Transverse colon (tissue), 4 donors: Measurements from ENCODE around the gene PLCZ1. TPM values are rescaled to one million over a fixed set of nuclear protein-coding genes. Genes with fewer than 3 reads are reported as not detected.

Experiments
- DNase-seq: peaks from one replicate; pipeline ENCODE4 v3.0.0-alpha.2; 2019
- H3K27ac ChIP-seq, 4 donors: fragments of 200-600 bp; sonication (generic); 2 replicates each; pipeline ENCODE4 v1.5.1; 2016 to 2018; ENCODE audit warnings: inconsistent platforms in 4 of 4
- H3K27me3 ChIP-seq: fragments of 200-600 bp; sonication (generic); 2 replicates; pipeline ENCODE4 v1.5.1; 2017; ENCODE audit warnings: inconsistent platforms
- H3K36me3 ChIP-seq, 4 donors: fragments of 200-600 bp; sonication (generic); 2 replicates each; pipeline ENCODE4 v1.5.1; 2017 to 2019; ENCODE audit warnings: inconsistent platforms in 4 of 4
- H3K4me1 ChIP-seq, 4 donors: fragments of 200-600 bp; sonication (generic); 2 replicates each; pipeline ENCODE4 v1.5.1; 2017 to 2020; ENCODE audit warnings: inconsistent platforms in 4 of 4
- H3K4me3 ChIP-seq, 4 donors: fragments of 200-600 bp; sonication (generic); 1 replicate in 1 of 4; 2 replicates in 3 of 4; pipeline versions ENCODE4 v1.5.1 to v1.6.1; 2017 to 2019; ENCODE audit warnings: inconsistent platforms in 4 of 4
- H3K9me3 ChIP-seq, 2 donors: fragments of 200-600 bp; sonication (generic); 2 replicates each; pipeline ENCODE4 v1.5.1; 2017 to 2019; ENCODE audit warnings: inconsistent platforms in 2 of 2
- CTCF ChIP-seq, 5 experiments: fragments of 200-600 bp in 3 of 5; fragments of 450-650 bp in 2 of 5; sonication (generic) in 3 of 5; IDR thresholded peaks; 1 replicate in 2 of 5; 2 replicates in 3 of 5; pipeline ENCODE4 v1.5.1; 2016 to 2017; ENCODE audit warnings: antibody characterized with exemption in 5 of 5, inconsistent platforms in 3 of 5, mild to moderate bottlenecking in 2 of 5, moderate library complexity in 1 of 5
- EP300 ChIP-seq: sonication (generic); formaldehyde crosslinking; IDR thresholded peaks from one replicate; pipeline ENCODE4 v1.6.1; 2017; ENCODE audit warnings: antibody characterized with exemption, low read depth
- POLR2A ChIP-seq: fragments of 450-650 bp; IDR thresholded peaks from one replicate; pipeline ENCODE4 v1.6.1; 2016; ENCODE audit warnings: antibody characterized with exemption, mild to moderate bottlenecking, moderate library complexity
- POLR2AphosphoS5 ChIP-seq, 3 donors: sonication (generic); formaldehyde crosslinking; IDR thresholded peaks; one replicate each; pipeline ENCODE4 v1.6.1; 2016; ENCODE audit warnings: antibody characterized with exemption in 3 of 3
- WGBS, 2 donors: methylation state at CpG; one replicate each; pipeline ENCODE4 v1.1.5; 2018; ENCODE audit warnings: low coverage in 1 of 2; 5-methylcytosine and 5-hydroxymethylcytosine counted together
- in situ Hi-C, 4 donors: fragments of 200-750 bp; cut with MboI; loops; one replicate each; pipeline versions ENCODE4 v1.15.0 to v1.15.1; 2017; ENCODE audit warnings: low sequenced_read_pairs in 3 of 4, low pct_ligation_motif_present in 1 of 4, low pct_unique_long_range_greater_than_20kb in 1 of 4
- intact Hi-C: fragments of 100-400 bp; cut with DNase I; formaldehyde crosslinking; loops from one replicate; pipeline ENCODE4 v1.15.1; 2023; ENCODE audit warnings: low total_unique reads
- total RNA-seq, 4 donors: library from RNA; depleted of rRNA; stranded (reverse); fragments of >200 nt; gene quantifications; one replicate each; pipeline ENCODE4 v1.1.0, GENCODE V29; 2016

The PLCZ1 gene
- total RNA-seq, 4 donors from 2014 or later: not detected

GRCh38 chr12:18716236-18716635, 21.6 kb downstream of the PLCZ1 start:
- no peaks in the 10 kb centered on the region for H3K36me3 ChIP-seq
- H3K9me3 ChIP-seq: no peaks in the 10 kb centered on the region
- no peak overlapping the region for H3K27ac ChIP-seq
- WGBS, 2 donors: 51 to 55% methylated on average over 1 of the region's 1 CpG
- TF ChIP-seq EP300 (no peak), CTCF (IDR thresholded peaks at IDR 0.05) (no peak), POLR2AphosphoS5 (IDR thresholded peaks at IDR 0.05) (no peak), POLR2A (no peak)
- intact Hi-C loops: no loop called here
- no peaks in the 10 kb centered on the region for H3K27me3 ChIP-seq
- H3K4me3 ChIP-seq: no peak overlapping the region
- in situ Hi-C loops: no loop called here
- H3K4me1 ChIP-seq: no peaks in the 10 kb centered on the region
- DNase-seq: no peak

- Histone ChIP-seq H3K4me3 (no peak overlapping the region), H3K27ac (no peak overlapping the region), H3K9me3 (peaks cover 0 to 7% of the 10 kb centered on the region in 2 donors), H3K36me3 (no peaks in the 10 kb centered on the region), H3K4me1 (no peaks in the 10 kb centered on the region), H3K27me3 (no peaks in the 10 kb centered on the region)
- WGBS, 2 donors: 100% methylated on average over 1 of the region's 1 CpG
- intact Hi-C loops (no loop called here), in situ Hi-C loops (no loop called here)
- TF ChIP-seq POLR2A (no peak), POLR2AphosphoS5 (IDR thresholded peaks at IDR 0.05) (no peak), EP300 (no peak), CTCF (IDR thresholded peaks at IDR 0.05) (no peak)
- no peak for DNase-seq
Observed at GRCh38 chr12:18706798-18707197, 31.0 kb downstream of the PLCZ1 start.

GRCh38 chr12:18703911-18704310, 33.9 kb downstream of the PLCZ1 start:
- Histone ChIP-seq H3K4me3 (no peak overlapping the region), H3K4me1 (no peaks in the 10 kb centered on the region), H3K36me3 (no peaks in the 10 kb centered on the region), H3K27ac (no peak overlapping the region), H3K9me3 (no peaks in the 10 kb centered on the region), H3K27me3 (no peaks in the 10 kb centered on the region)
- 64 to 67% methylated on average over 2 of the region's 2 CpGs for WGBS, 2 donors
- intact Hi-C loops: no loop called here
- no peak for TF ChIP-seq POLR2AphosphoS5 (IDR thresholded peaks at IDR 0.05)
- TF ChIP-seq EP300: no peak
- TF ChIP-seq POLR2A: no peak
- no peak for TF ChIP-seq CTCF (IDR thresholded peaks at IDR 0.05)
- DNase-seq: no peak
- in situ Hi-C loops: no loop called here

GRCh38 chr12:18703321-18703720, 34.5 kb downstream of the PLCZ1 start:
- H3K27ac ChIP-seq: no peak overlapping the region
- no peaks in the 10 kb centered on the region for H3K9me3 ChIP-seq
- H3K27me3 ChIP-seq: no peaks in the 10 kb centered on the region
- WGBS, 2 donors: 33 to 35% methylated on average over 2 of the region's 2 CpGs
- in situ Hi-C loops: no loop called here
- no peak for DNase-seq
- H3K36me3 ChIP-seq: no peaks in the 10 kb centered on the region
- intact Hi-C loops: no loop called here
- TF ChIP-seq CTCF (IDR thresholded peaks at IDR 0.05) (no peak), EP300 (no peak), POLR2AphosphoS5 (IDR thresholded peaks at IDR 0.05) (no peak), POLR2A (no peak)
- H3K4me1 ChIP-seq: no peaks in the 10 kb centered on the region
- H3K4me3 ChIP-seq: no peak overlapping the region
